ENCODE results near the gene ZNF687. TPM values are rescaled to one million over a fixed set of nuclear protein-coding genes. Genes with fewer than 3 reads are reported as not detected.
A peak's percentile ranks its signal among the peaks of the same experiment; 100 is the strongest.

The ZNF687 gene
- polyA plus RNA-seq, 4 donors = 21.6 to 30.0 (median 26.4) TPM

DNA sequence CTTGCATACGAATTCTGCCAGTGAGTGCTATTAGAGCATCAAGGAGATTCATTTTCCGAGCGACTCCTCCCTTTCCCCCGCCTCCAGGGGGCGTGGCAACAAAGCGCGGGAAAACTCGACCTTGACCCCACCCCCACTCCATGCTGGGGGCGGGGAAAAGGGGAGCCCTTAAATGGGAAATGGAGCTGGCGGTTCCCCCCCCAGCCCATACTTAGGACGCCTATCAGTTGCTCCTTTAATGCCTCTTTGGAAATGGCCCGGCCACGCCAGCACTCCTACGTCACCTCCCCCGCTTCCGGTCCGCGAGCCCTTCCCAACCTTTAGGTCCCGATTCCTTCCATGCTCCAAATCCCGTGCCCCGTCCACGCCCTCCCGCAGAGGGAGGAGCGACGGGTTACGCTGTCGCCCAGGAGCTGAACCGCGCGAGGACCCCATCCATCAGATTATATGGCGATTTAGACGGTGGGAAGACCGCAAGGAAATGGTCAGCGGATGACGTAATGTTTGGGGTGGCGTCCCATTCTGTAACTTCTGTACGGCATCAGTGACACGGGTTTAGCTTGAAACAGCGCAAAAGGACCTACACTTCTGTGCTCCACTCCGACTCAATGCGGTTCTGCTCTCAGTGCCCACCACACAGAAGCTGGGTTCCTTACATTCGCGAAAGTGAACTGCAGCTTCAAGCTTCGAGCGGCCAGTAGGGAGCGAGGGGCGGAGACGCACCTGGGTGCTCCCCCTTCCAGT, 702 bp upstream of the ZNF687 start:
- peak; percentile 92 to 100 (median 94) for DNase-seq (ENCODE audit: low read depth in 4 of 4, low spot score in 2 of 4)

DNA sequence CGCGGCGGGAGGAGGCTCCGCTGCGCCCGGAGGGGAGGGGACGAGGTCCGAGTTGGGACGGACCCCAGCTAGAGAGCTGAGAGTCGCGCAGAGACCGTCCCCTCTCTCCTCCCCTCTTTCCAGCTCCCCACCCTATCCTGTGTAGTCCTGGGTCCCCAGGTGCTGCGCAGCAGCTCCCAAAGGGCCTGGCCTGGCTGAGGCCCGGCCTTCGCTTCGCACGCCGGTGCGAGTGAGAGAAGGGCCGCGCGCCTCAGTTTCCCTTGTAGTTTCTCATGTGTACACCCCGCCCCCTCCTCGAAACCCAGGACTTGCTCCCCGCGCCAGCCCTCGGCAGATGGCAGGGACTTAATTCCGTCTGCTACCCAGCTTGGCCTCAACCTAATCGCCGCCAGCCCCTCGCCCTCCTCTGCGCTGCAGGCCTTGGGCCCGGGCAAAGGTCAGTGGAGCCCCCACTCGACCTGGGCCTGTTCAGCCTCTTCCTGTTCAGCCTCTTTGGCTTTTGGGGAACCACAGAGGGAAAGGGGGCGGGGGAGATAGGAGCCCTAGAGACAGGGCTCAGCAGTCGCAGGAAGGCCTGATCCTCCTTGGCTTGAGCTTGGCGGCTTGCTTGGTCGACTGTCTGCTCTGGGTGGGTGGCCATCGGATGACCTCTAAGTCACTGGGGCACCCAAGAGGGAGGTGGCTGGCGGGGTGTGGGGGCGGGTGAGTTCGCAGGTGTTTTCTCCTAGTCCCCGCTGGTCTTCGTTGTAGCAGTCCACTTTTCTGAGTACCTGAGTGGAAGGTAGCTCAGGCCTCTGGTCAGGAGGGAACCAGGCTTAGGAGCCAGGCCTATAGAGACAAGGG, 1.0 kb downstream of the ZNF687 start:
- DNase-seq (ENCODE audit: low read depth in 4 of 4, low spot score in 2 of 4) = peak in 3 of 4 donors; percentile 9 to 18 (median 9)

- no peak for DNase-seq (ENCODE audit: low read depth in 4 of 4, low spot score in 2 of 4)
Measured at GRCh38 chr1:151284013-151284577, 2.0 kb downstream of the ZNF687 start.

GRCh38 chr1:151286619-151287340, 4.7 kb downstream of the ZNF687 start:
- DNase-seq (ENCODE audit: low read depth in 4 of 4, low spot score in 2 of 4) = no peak

DNA sequence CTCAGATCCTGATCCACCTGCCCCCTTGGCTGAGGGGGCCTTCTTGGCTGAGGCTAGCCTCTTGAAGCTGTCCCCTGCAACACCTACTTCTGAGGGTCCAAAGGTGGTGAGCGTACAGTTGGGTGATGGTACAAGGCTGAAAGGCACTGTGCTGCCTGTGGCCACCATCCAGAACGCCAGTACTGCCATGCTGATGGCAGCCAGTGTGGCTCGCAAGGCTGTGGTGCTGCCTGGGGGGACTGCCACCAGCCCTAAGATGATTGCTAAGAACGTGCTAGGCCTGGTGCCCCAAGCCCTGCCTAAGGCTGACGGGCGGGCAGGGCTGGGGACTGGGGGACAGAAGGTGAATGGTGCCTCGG, 5.2 kb downstream of the ZNF687 start:
- no peak for DNase-seq (ENCODE audit: low read depth in 4 of 4, low spot score in 2 of 4)

- DNase-seq (ENCODE audit: low read depth in 4 of 4, low spot score in 2 of 4) = no peak
Measured at GRCh38 chr1:151287767-151288500, 5.8 kb downstream of the ZNF687 start.

DNA sequence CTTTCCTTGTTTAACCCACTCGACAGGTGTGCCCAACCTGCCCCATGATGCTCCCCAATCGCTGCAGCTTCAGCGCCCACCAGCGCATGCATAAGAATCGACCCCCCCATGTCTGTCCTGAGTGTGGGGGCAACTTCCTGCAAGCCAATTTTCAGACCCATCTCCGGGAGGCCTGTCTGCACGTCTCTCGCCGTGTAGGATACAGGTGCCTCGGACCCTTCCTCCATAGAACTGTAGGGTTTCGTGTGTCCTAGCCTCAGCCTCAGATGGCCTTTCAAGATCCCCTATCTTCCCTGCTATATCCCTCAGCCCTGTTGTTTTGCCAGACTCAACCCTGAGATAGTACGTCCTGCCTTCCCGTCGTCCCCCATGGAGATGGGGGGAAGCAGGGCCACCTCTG, 6.4 kb downstream of the ZNF687 start:
- DNase-seq (ENCODE audit: low read depth in 4 of 4, low spot score in 2 of 4) = no peak

- no peak for DNase-seq (ENCODE audit: low read depth in 4 of 4, low spot score in 2 of 4)
Measured at GRCh38 chr1:151289080-151289935, 7.2 kb downstream of the ZNF687 start.

- no peak for DNase-seq (ENCODE audit: low read depth in 4 of 4, low spot score in 2 of 4)
Measured at GRCh38 chr1:151289991-151290708, 8.1 kb downstream of the ZNF687 start.

GRCh38 chr1:151290709-151291303, 8.7 kb downstream of the ZNF687 start:
- DNase-seq (ENCODE audit: low read depth in 4 of 4, low spot score in 2 of 4) = no peak

GRCh38 chr1:151292207-151293030, 10.3 kb downstream of the ZNF687 start:
- no peak for DNase-seq (ENCODE audit: low read depth in 4 of 4, low spot score in 2 of 4)

- no peak for DNase-seq (ENCODE audit: low read depth in 4 of 4, low spot score in 2 of 4)
Measured at GRCh38 chr1:151293093-151293492, 11.0 kb downstream of the ZNF687 start.

DNA sequence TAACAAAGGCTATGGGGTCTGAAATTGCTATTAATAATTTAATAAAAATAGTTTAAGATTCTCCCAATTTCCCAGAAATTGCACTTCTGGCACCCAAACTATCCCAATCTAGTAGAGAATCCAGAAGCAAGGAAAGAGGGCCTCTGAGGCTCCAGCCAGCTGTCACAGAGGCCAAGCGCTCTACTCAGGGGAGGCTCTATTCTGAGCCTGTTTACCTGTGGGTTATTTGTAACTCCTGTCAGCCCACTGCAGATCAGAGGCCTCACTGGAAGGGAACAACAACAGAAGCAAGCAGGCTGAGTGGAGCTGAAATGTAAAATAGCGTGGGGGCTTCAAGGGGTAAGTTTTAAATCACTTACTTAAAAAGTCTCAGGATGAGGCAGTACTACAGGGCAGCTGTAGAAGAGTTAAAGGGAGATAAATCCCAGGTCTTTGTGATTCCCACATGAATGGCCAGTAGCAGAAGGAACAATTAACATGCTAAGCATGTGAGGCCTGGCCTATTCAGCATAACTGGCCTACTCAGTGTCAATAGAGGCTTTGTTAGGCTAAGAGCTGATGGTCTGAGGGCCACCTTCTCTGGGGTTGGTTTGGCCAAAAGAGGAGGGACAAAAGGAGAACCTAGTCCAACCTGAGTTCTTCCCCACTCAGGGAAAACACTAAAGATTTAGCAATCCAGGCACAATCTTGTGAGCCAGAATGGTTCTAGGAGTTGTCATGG, 12.8 kb downstream of the ZNF687 start:
- DNase-seq (ENCODE audit: low read depth in 4 of 4, low spot score in 2 of 4) = no peak

GRCh38 chr1:151309811-151310323, 27.8 kb downstream of the ZNF687 start:
- no peak for DNase-seq (ENCODE audit: low read depth in 4 of 4, low spot score in 2 of 4)

- DNase-seq (ENCODE audit: low read depth in 4 of 4, low spot score in 2 of 4) = no peak
Measured at GRCh38 chr1:151311011-151311410, 28.9 kb downstream of the ZNF687 start.

- DNase-seq (ENCODE audit: low read depth in 4 of 4, low spot score in 2 of 4) = no peak
Measured at GRCh38 chr1:151311589-151312331, 29.7 kb downstream of the ZNF687 start.

Data from left renal cortex interstitium (tissue), 4 donors.